ENCODE data around the gene BPIFB4.

- no peak for TF ChIP-seq EZH2 (IDR thresholded peaks at IDR 0.05; ENCODE audit: borderline replicate concordance, insufficient read depth, low read depth, low read length, poor library complexity, severe bottlenecking)
- TF ChIP-seq CTCF (IDR thresholded peaks at IDR 0.05) = no peak
Measured at GRCh38 chr20:33051333-33051732, 28.1 kb upstream of the BPIFB4 start.
